Measurements from ENCODE around the gene CYTH1.

The CYTH1 gene, protein sequence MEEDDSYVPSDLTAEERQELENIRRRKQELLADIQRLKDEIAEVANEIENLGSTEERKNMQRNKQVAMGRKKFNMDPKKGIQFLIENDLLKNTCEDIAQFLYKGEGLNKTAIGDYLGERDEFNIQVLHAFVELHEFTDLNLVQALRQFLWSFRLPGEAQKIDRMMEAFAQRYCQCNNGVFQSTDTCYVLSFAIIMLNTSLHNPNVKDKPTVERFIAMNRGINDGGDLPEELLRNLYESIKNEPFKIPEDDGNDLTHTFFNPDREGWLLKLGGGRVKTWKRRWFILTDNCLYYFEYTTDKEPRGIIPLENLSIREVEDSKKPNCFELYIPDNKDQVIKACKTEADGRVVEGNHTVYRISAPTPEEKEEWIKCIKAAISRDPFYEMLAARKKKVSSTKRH

DNA sequence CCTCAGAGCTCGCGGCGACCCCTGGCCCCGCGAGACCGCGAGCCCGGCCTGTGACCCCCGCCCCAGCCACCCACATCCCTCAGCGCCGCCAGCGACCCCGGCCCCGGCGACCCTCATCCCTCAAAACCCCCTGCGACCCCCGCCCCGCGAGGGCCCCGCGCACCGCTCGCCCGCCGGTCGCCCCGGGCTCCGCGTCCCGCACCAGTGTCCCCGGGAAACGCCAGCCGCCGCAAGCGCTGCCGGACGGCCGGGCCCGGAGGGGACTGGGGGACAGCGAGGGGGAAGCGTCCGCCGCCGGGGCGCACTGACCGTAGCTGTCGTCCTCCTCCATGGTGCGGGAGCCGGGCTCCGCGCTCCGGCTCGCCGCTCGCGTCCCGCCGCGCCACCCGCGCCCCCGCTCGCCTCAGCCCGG is at the start of gene CYTH1:
Gene CYTH1, minus strand, starts transcription at position 381 of the 412 bp plus-strand sequence. Its CDS starts 50 bp downstream, at position 331.
- peak within 1 kb of the TSS; percentile 94 for H3K4me3 ChIP-seq (replicated peaks; ENCODE audit: low read depth, low read length)
- DNase-seq (ENCODE audit: extremely low read depth, insufficient read length), result no peak
- TF ChIP-seq, protein P1, sequence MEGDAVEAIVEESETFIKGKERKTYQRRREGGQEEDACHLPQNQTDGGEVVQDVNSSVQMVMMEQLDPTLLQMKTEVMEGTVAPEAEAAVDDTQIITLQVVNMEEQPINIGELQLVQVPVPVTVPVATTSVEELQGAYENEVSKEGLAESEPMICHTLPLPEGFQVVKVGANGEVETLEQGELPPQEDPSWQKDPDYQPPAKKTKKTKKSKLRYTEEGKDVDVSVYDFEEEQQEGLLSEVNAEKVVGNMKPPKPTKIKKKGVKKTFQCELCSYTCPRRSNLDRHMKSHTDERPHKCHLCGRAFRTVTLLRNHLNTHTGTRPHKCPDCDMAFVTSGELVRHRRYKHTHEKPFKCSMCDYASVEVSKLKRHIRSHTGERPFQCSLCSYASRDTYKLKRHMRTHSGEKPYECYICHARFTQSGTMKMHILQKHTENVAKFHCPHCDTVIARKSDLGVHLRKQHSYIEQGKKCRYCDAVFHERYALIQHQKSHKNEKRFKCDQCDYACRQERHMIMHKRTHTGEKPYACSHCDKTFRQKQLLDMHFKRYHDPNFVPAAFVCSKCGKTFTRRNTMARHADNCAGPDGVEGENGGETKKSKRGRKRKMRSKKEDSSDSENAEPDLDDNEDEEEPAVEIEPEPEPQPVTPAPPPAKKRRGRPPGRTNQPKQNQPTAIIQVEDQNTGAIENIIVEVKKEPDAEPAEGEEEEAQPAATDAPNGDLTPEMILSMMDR (IDR thresholded peaks at IDR 0.05; ENCODE audit: insufficient read depth, low read length, poor library complexity, severe bottlenecking), result no peak

DNA sequence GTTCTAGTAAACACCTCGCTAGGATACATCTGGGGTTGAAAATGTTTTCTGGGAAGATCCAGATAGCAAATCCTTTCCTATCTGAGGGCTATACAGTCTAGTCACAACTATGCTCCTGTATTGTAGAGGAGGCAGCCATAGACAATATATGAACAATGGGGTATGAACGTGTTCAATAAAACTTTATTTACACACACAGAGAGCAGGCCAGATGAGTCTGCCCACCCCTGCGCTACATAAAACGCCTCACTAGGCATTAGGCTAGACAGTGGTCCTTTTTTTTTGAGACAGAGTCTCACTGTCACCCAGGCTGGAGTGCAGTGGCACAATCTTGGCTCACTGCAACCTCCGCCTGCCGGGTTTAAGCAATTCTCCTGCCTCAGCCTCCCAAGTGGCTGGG is 47.4 kb upstream of the CYTH1 start:
- DNase-seq (ENCODE audit: extremely low read depth, insufficient read length), result no peak
- peaks cover 22% of the 10 kb centered on the region for H3K36me3 ChIP-seq (ENCODE audit: control insufficient read depth, insufficient read depth, low read length)
- no peak overlapping the region for H3K4me3 ChIP-seq (replicated peaks; ENCODE audit: low read depth, low read length)
- H3K27me3 ChIP-seq (replicated peaks; ENCODE audit: control insufficient read depth, insufficient read depth, low read length), result no peaks in the 10 kb centered on the region
- TF ChIP-seq, protein P1 (IDR thresholded peaks at IDR 0.05; ENCODE audit: insufficient read depth, low read length, poor library complexity, severe bottlenecking), result no peak

More for the DNA sequence above, at the start of gene CYTH1:
- H3K36me3 ChIP-seq (ENCODE audit: control insufficient read depth, insufficient read depth, low read length), result no peaks in the 10 kb centered on the region; the same call in 1 of the 2 replicates
- no peaks in the 10 kb centered on the region for H3K27me3 ChIP-seq (replicated peaks; ENCODE audit: control insufficient read depth, insufficient read depth, low read length)

DNA sequence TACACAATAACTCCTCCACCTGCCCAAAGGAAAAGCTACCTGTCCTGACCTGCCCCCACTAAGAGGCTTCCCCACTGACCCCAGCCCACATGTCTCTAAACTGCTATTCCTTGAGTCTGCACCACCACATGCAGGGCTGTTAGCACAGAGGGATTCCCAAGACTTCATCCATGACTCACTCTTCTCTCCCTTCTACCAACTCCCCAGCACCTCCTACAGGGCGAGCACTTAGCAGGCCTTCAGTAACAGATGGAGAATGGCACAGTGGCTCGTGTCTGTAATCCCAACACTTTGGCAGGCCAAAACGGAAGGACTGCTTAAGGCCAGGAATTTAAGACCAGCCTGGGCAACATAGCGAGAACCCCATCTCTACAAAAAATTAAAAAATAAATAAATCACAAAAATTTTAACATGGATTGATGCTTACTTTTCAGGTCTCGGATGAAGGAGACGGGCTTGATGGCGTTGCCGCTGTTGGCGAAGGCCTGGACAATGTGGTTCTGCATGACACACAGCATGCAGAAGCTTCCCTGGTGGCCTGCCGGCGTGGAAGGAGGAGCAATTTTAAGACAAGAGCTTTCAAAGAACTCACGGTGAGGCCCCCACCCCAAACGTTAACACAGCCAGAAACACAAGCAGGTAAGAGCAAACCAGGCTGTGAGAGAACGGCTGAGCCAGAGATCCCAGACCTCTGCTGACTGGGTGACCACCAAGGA is 46.6 kb upstream of the CYTH1 start:
- no peak for DNase-seq (ENCODE audit: extremely low read depth, insufficient read length)
- H3K36me3 ChIP-seq (ENCODE audit: control insufficient read depth, insufficient read depth, low read length), result peaks cover 28% of the 10 kb centered on the region
- no peaks in the 10 kb centered on the region for H3K27me3 ChIP-seq (replicated peaks; ENCODE audit: control insufficient read depth, insufficient read depth, low read length)
- H3K4me3 ChIP-seq (replicated peaks; ENCODE audit: low read depth, low read length), result no peak overlapping the region
- TF ChIP-seq, protein P1 (IDR thresholded peaks at IDR 0.05; ENCODE audit: insufficient read depth, low read length, poor library complexity, severe bottlenecking), result peak; percentile 12

DNA sequence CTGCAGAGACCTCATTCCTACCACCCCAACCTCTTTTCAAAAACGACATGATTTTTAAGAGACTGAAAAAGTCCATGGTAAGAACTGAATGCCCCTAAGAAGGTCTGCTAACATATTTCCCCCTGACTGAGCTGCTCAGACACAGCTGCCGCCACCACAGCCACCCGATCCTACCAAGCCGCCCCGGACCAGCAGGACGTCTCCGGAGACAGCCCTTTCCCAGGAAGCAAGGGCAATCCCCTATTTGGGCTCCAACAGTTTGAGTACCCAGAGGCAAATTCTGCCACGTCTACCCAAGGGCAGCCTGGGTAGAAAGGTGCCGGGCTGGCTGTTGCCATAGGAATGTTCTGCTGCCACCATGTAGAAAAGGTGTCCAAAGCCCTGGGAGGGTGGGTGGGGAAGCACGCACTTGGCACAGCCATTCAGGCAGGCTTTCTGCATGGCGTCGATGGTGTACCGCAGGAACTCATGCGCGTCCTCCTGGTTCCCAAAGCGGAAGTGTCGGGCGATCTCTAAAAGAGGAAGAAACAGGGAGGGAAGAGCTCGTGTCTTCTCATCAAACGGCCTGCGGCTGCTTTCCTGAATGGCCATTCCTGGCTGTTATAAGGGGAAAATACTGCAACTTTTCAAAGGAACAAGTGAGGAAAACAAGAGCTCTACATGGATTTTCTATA is 44.9 kb upstream of the CYTH1 start:
- TF ChIP-seq, protein P1 (IDR thresholded peaks at IDR 0.05; ENCODE audit: insufficient read depth, low read length, poor library complexity, severe bottlenecking), result no peak
- Histone ChIP-seq H3K36me3 (ENCODE audit: control insufficient read depth, insufficient read depth, low read length) (peaks cover 34% of the 10 kb centered on the region), H3K4me3 (replicated peaks; ENCODE audit: low read depth, low read length) (no peak overlapping the region), H3K27me3 (replicated peaks; ENCODE audit: control insufficient read depth, insufficient read depth, low read length) (no peaks in the 10 kb centered on the region)
- DNase-seq (ENCODE audit: extremely low read depth, insufficient read length), result no peak

DNA sequence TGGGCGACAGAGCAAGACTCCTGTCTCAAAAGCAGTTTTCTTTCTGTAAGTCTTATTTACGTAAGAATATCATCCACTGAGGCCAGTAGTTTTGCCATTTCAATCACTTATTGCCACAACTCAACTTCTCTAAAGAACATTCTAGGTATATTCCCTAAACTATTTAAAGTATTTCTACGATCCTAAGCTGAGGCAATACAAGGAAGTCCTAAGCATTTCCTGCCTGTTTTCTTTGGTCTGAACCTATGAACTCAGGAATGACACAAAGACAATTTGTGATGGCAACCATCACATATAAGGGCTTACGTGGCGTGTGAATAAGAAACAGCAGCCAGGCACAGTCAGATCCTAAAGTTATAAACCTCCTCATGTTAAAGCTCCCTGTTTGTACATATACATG is 44.3 kb upstream of the CYTH1 start:
- peaks cover 36% of the 10 kb centered on the region for H3K36me3 ChIP-seq (ENCODE audit: control insufficient read depth, insufficient read depth, low read length)
- DNase-seq (ENCODE audit: extremely low read depth, insufficient read length), result no peak

More for the DNA sequence above, 44.3 kb upstream of the CYTH1 start:
- TF ChIP-seq, protein P1 (IDR thresholded peaks at IDR 0.05; ENCODE audit: insufficient read depth, low read length, poor library complexity, severe bottlenecking), result no peak
- H3K4me3 ChIP-seq (replicated peaks; ENCODE audit: low read depth, low read length), result no peak overlapping the region
- no peaks in the 10 kb centered on the region for H3K27me3 ChIP-seq (replicated peaks; ENCODE audit: control insufficient read depth, insufficient read depth, low read length)
